Measurements from ENCODE around the gene UQCRC1.

The UQCRC1 gene

GRCh38 chr3:48599077-48599501 is 10.4 kb downstream of the UQCRC1 start:
- no peak for DNase-seq (ENCODE audit: low read depth in 2 of 2)

GRCh38 chr3:48598323-48599076 is 10.9 kb downstream of the UQCRC1 start:
- DNase-seq (ENCODE audit: low read depth in 2 of 2) = no peak

GRCh38 chr3:48597408-48597800 is 12.0 kb downstream of the UQCRC1 start:
- DNase-seq (ENCODE audit: low read depth in 2 of 2) = no peak

GRCh38 chr3:48596676-48597407 is 12.6 kb downstream of the UQCRC1 start:
- DNase-seq (ENCODE audit: low read depth in 2 of 2) = no peak

GRCh38 chr3:48596157-48596556 is 13.3 kb downstream of the UQCRC1 start:
- no peak for DNase-seq (ENCODE audit: low read depth in 2 of 2)

GRCh38 chr3:48595526-48596121 is 13.8 kb downstream of the UQCRC1 start:
- DNase-seq (ENCODE audit: low read depth in 2 of 2) = no peak

GRCh38 chr3:48595075-48595525 is 14.3 kb downstream of the UQCRC1 start, which contains the start of gene COL7A1:
TSS of gene COL7A1 (minus strand) at chr3:48595329. CDS start at chr3:48595159, 170 bp downstream.
- DNase-seq (ENCODE audit: low read depth in 2 of 2) = no peak

GRCh38 chr3:48594417-48595049 is 14.9 kb downstream of the UQCRC1 start:
- no peak for DNase-seq (ENCODE audit: low read depth in 2 of 2)

- DNase-seq (ENCODE audit: low read depth in 2 of 2) = no peak
Observed at GRCh38 chr3:48593337-48593736, 16.1 kb downstream of the UQCRC1 start.

GRCh38 chr3:48592519-48593087 is 16.8 kb downstream of the UQCRC1 start:
- no peak for DNase-seq (ENCODE audit: low read depth in 2 of 2)

GRCh38 chr3:48591886-48592518 is 17.4 kb downstream of the UQCRC1 start:
- DNase-seq (ENCODE audit: low read depth in 2 of 2) = no peak

- DNase-seq (ENCODE audit: low read depth in 2 of 2) = no peak
Observed at GRCh38 chr3:48591436-48591835, 18.0 kb downstream of the UQCRC1 start.

GRCh38 chr3:48588230-48588629 is 21.2 kb downstream of the UQCRC1 start:
- no peak for DNase-seq (ENCODE audit: low read depth in 2 of 2)

GRCh38 chr3:48587686-48588085 is 21.8 kb downstream of the UQCRC1 start:
- no peak for DNase-seq (ENCODE audit: low read depth in 2 of 2)

- DNase-seq (ENCODE audit: low read depth in 2 of 2) = no peak
Observed at GRCh38 chr3:48585411-48585810, 24.0 kb downstream of the UQCRC1 start.

GRCh38 chr3:48584836-48585235 is 24.6 kb downstream of the UQCRC1 start:
- DNase-seq (ENCODE audit: low read depth in 2 of 2) = no peak

GRCh38 chr3:48581621-48582481 is 27.6 kb downstream of the UQCRC1 start:
- DNase-seq (ENCODE audit: low read depth in 2 of 2) = no peak

GRCh38 chr3:48576647-48577046 is 32.8 kb downstream of the UQCRC1 start:
- DNase-seq (ENCODE audit: low read depth in 2 of 2) = no peak

- DNase-seq (ENCODE audit: low read depth in 2 of 2) = no peak
Observed at GRCh38 chr3:48575366-48575765, 34.1 kb downstream of the UQCRC1 start.

- no peak for DNase-seq (ENCODE audit: low read depth in 2 of 2)
Observed at GRCh38 chr3:48573973-48574585, 35.4 kb downstream of the UQCRC1 start.
